Stomach smooth muscle (tissue), 2 donors: ENCODE data around the gene RFPL3.
"Not testable (repeated sequence)": the region's sequence is repeated elsewhere in the genome, so short reads cannot be mapped to it uniquely, and the experiment has no call there.

ENCODE experiments used
- H3K27ac ChIP-seq: one replicate; pipeline ENCODE4 v1.7.0; 2013; ENCODE audit warnings: mild to moderate bottlenecking, low read length, inconsistent platforms
- H3K27me3 ChIP-seq, 2 donors: one replicate each; pipeline ENCODE4 v1.7.0; 2013; ENCODE audit warnings: low read length in 2 of 2; ENCODE audit not compliant: insufficient read depth in 2 of 2, control insufficient read depth in 1 of 2
- H3K36me3 ChIP-seq, 2 donors: one replicate each; pipeline ENCODE4 v1.7.0; 2013; ENCODE audit warnings: low read length in 2 of 2; ENCODE audit not compliant: control insufficient read depth in 2 of 2, insufficient read depth in 2 of 2
- H3K4me1 ChIP-seq: one replicate; pipeline ENCODE4 v1.7.0; 2013; ENCODE audit warnings: low read length; ENCODE audit not compliant: control insufficient read depth, insufficient read depth
- H3K4me3 ChIP-seq, 2 donors: one replicate each; pipeline ENCODE4 v1.7.0; 2013; ENCODE audit warnings: low read length in 2 of 2
- H3K9ac ChIP-seq, 2 donors: one replicate each; pipeline ENCODE4 v1.7.0; 2013; ENCODE audit warnings: low read length in 2 of 2, mild to moderate bottlenecking in 1 of 2
- H3K9me3 ChIP-seq, 2 donors: one replicate each; pipeline ENCODE4 v1.7.0; 2013; ENCODE audit warnings: low read length in 2 of 2; ENCODE audit not compliant: control insufficient read depth in 2 of 2
- donor health status: healthy.
- donor health status: Pancreatic carcinoma.

RFPL3 gene

GRCh38 chr22:32354360-32355351 is 3.0 kb upstream of the RFPL3 start:
- no peaks in the 10 kb centered on the region for H3K27me3 ChIP-seq
- no peaks in the 10 kb centered on the region for H3K4me1 ChIP-seq
- no peaks in the 10 kb centered on the region for H3K36me3 ChIP-seq
- no peak overlapping the region for H3K4me3 ChIP-seq
- no peaks in the 10 kb centered on the region for H3K9me3 ChIP-seq
- H3K9ac ChIP-seq, result no peak overlapping the region
- no peak overlapping the region for H3K27ac ChIP-seq

- no peaks in the 10 kb centered on the region for H3K9me3 ChIP-seq
- no peaks in the 10 kb centered on the region for H3K27me3 ChIP-seq
- H3K9ac ChIP-seq, result no peak overlapping the region
- no peaks in the 10 kb centered on the region for H3K4me1 ChIP-seq
- H3K36me3 ChIP-seq, result no peaks in the 10 kb centered on the region
- H3K4me3 ChIP-seq, result no peak overlapping the region
- H3K27ac ChIP-seq, result no peak overlapping the region
Observed at GRCh38 chr22:32355760-32356159, 1.9 kb upstream of the RFPL3 start.

GRCh38 chr22:32360096-32360495 is 2.4 kb downstream of the RFPL3 start:
- H3K36me3 ChIP-seq, H3K9me3 ChIP-seq, H3K9ac ChIP-seq, H3K4me1 ChIP-seq, H3K27me3 ChIP-seq, H3K27ac ChIP-seq, H3K4me3 ChIP-seq: not testable (repeated sequence)

GRCh38 chr22:32361257-32361656 is 3.6 kb downstream of the RFPL3 start:
- Histone ChIP-seq H3K9ac (no peak overlapping the region), H3K36me3 (no peaks in the 10 kb centered on the region), H3K4me3 (no peak overlapping the region), H3K27ac (no peak overlapping the region), H3K27me3 (no peaks in the 10 kb centered on the region), H3K9me3 (no peaks in the 10 kb centered on the region), H3K4me1 (no peaks in the 10 kb centered on the region)

GRCh38 chr22:32364210-32364609 is 6.5 kb downstream of the RFPL3 start:
- no peaks in the 10 kb centered on the region for H3K9me3 ChIP-seq
- no peak overlapping the region for H3K4me3 ChIP-seq
- no peaks in the 10 kb centered on the region for H3K36me3 ChIP-seq
- H3K4me1 ChIP-seq, result no peaks in the 10 kb centered on the region
- no peak overlapping the region for H3K9ac ChIP-seq
- H3K27me3 ChIP-seq, result no peaks in the 10 kb centered on the region
- no peak overlapping the region for H3K27ac ChIP-seq

- H3K4me1 ChIP-seq, result no peaks in the 10 kb centered on the region
- H3K4me3 ChIP-seq, result no peak overlapping the region
- no peaks in the 10 kb centered on the region for H3K27me3 ChIP-seq
- H3K27ac ChIP-seq, result no peak overlapping the region
- no peaks in the 10 kb centered on the region for H3K9me3 ChIP-seq
- no peak overlapping the region for H3K9ac ChIP-seq
- no peaks in the 10 kb centered on the region for H3K36me3 ChIP-seq
Observed at GRCh38 chr22:32375678-32376450, 18.2 kb downstream of the RFPL3 start.

GRCh38 chr22:32376681-32377080 is 19.0 kb downstream of the RFPL3 start:
- no peak overlapping the region for H3K4me3 ChIP-seq
- H3K27ac ChIP-seq, result no peak overlapping the region
- H3K27me3 ChIP-seq, result no peaks in the 10 kb centered on the region
- no peaks in the 10 kb centered on the region for H3K36me3 ChIP-seq
- no peaks in the 10 kb centered on the region for H3K4me1 ChIP-seq
- H3K9ac ChIP-seq, result no peak overlapping the region
- no peaks in the 10 kb centered on the region for H3K9me3 ChIP-seq

GRCh38 chr22:32378707-32379272 is 21.1 kb downstream of the RFPL3 start:
- Histone ChIP-seq H3K27me3 (no peaks in the 10 kb centered on the region), H3K4me3 (no peak overlapping the region), H3K9ac (no peak overlapping the region), H3K27ac (no peak overlapping the region), H3K4me1 (no peaks in the 10 kb centered on the region), H3K36me3 (no peaks in the 10 kb centered on the region), H3K9me3 (no peaks in the 10 kb centered on the region)

- Histone ChIP-seq H3K9ac (no peak overlapping the region), H3K4me1 (no peaks in the 10 kb centered on the region), H3K27ac (no peak overlapping the region), H3K9me3 (no peaks in the 10 kb centered on the region), H3K4me3 (no peak overlapping the region), H3K27me3 (no peaks in the 10 kb centered on the region), H3K36me3 (peaks cover 0 to 5% of the 10 kb centered on the region in 2 donors)
Observed at GRCh38 chr22:32380991-32381390, 23.3 kb downstream of the RFPL3 start.

- H3K36me3 ChIP-seq, result peaks cover 18 to 32% of the 10 kb centered on the region in 2 donors
- no peak overlapping the region for H3K27ac ChIP-seq
Observed at GRCh38 chr22:32385681-32386080, 28.0 kb downstream of the RFPL3 start.

More at GRCh38 chr22:32385681-32386080, 28.0 kb downstream of the RFPL3 start:
- Histone ChIP-seq H3K4me1 (no peaks in the 10 kb centered on the region), H3K9me3 (no peaks in the 10 kb centered on the region), H3K27me3 (no peaks in the 10 kb centered on the region), H3K9ac (no peak overlapping the region), H3K4me3 (no peak overlapping the region)
